Liver (tissue), 9 donors: ENCODE measurements around the gene CEACAM1. TPM values are rescaled to one million over a fixed set of nuclear protein-coding genes. Genes with fewer than 3 reads are reported as not detected.

ENCODE experiments used
- DNase-seq: peaks from one replicate; pipeline ENCODE4 v3.0.0-alpha.2; 2017; ENCODE audit warnings: low spot score
- H3K27ac ChIP-seq, 2 donors: one replicate each; pipeline ENCODE4 v1.7.0; 2013; ENCODE audit warnings: inconsistent platforms in 2 of 2, low read length in 2 of 2, control low read depth in 1 of 2, low read depth in 1 of 2, mild to moderate bottlenecking in 1 of 2
- H3K27me3 ChIP-seq, 4 donors: one replicate each; pipeline versions ENCODE4 v1.6.1 to v1.7.0; 2013; ENCODE audit warnings: low read length in 3 of 4, inconsistent platforms in 1 of 4, mild to moderate bottlenecking in 1 of 4, moderate library complexity in 1 of 4; ENCODE audit not compliant: control insufficient read depth in 4 of 4, insufficient read depth in 4 of 4
- H3K36me3 ChIP-seq, 4 donors: one replicate each; pipeline versions ENCODE4 v1.6.1 to v1.7.0; 2013; ENCODE audit warnings: low read length in 3 of 4, mild to moderate bottlenecking in 3 of 4, low read depth in 1 of 4, moderate library complexity in 1 of 4; ENCODE audit not compliant: control insufficient read depth in 4 of 4, insufficient read depth in 3 of 4
- H3K4me1 ChIP-seq, 4 donors: one replicate each; pipeline versions ENCODE4 v1.6.1 to v1.7.0; 2013; ENCODE audit warnings: low read length in 3 of 4, mild to moderate bottlenecking in 3 of 4, moderate library complexity in 1 of 4; ENCODE audit not compliant: control insufficient read depth in 4 of 4, insufficient read depth in 4 of 4
- H3K4me3 ChIP-seq, 3 donors: one replicate each; pipeline versions ENCODE4 v1.6.1 to v1.7.0; 2013; ENCODE audit warnings: low read length in 3 of 3, control low read depth in 1 of 3, low read depth in 1 of 3, mild to moderate bottlenecking in 1 of 3
- H3K9ac ChIP-seq, 2 donors: one replicate each; pipeline ENCODE4 v1.7.0; 2013; ENCODE audit warnings: low read length in 2 of 2, mild to moderate bottlenecking in 2 of 2, moderate library complexity in 2 of 2, control low read depth in 1 of 2, low read depth in 1 of 2
- H3K9me3 ChIP-seq, 4 donors: one replicate each; pipeline versions ENCODE4 v1.6.1 to v1.7.0; 2013; ENCODE audit warnings: low read length in 3 of 4; ENCODE audit not compliant: control insufficient read depth in 4 of 4
- CTCF ChIP-seq: fragments of 150-350 bp; IDR thresholded peaks from 2 replicates; pipeline ENCODE4 v1.5.1; 2017; ENCODE audit warnings: improper control_type of control experiment, low read depth, low read length; ENCODE audit not compliant: missing input control
- EGR1 ChIP-seq, 2 donors: IDR thresholded peaks; 2 replicates each; pipeline ENCODE4 v1.6.1; 2016 to 2018; ENCODE audit warnings: antibody characterized with exemption in 2 of 2, low read depth in 2 of 2
- GABPA ChIP-seq, 2 donors: IDR thresholded peaks in 1 of 2; conservative IDR thresholded peaks in 1 of 2; 2 replicates each; pipeline ENCODE4 v1.6.1; 2016; ENCODE audit warnings: antibody characterized with exemption in 2 of 2, mild to moderate bottlenecking in 1 of 2, moderate library complexity in 1 of 2
- HNF4A ChIP-seq, 2 donors: conservative IDR thresholded peaks; 2 replicates each; pipeline ENCODE4 v1.6.1; 2016; ENCODE audit warnings: antibody characterized with exemption in 2 of 2, mild to moderate bottlenecking in 2 of 2
- HNF4G ChIP-seq: IDR thresholded peaks from 2 replicates; pipeline ENCODE4 v1.6.1; 2016; ENCODE audit warnings: antibody characterized with exemption
- JUND ChIP-seq, 2 donors: IDR thresholded peaks; 2 replicates each; pipeline ENCODE4 v1.6.1; 2016; ENCODE audit warnings: antibody characterized with exemption in 2 of 2
- RAD21 ChIP-seq, 2 donors: IDR thresholded peaks; 2 replicates each; pipeline ENCODE4 v1.6.1; 2016; ENCODE audit warnings: antibody characterized with exemption in 2 of 2, mild to moderate bottlenecking in 2 of 2
- RXRA ChIP-seq, 2 donors: IDR thresholded peaks; 2 replicates each; pipeline ENCODE4 v1.6.1; 2017 to 2018; ENCODE audit warnings: antibody characterized with exemption in 2 of 2, mild to moderate bottlenecking in 1 of 2
- SP1 ChIP-seq: IDR thresholded peaks from 2 replicates; pipeline ENCODE4 v1.6.1; 2018; ENCODE audit warnings: antibody characterized with exemption, mild to moderate bottlenecking
- YY1 ChIP-seq: IDR thresholded peaks from 2 replicates; pipeline ENCODE4 v1.6.1; 2016; ENCODE audit warnings: antibody characterized with exemption, mild to moderate bottlenecking
- WGBS: extraction: QIAGEN DNeasy Blood & Tissue Kit; methylation state at CpG from one replicate; pipeline ENCODE4 v1.1.7; 2013; 5-methylcytosine and 5-hydroxymethylcytosine counted together
- polyA plus RNA-seq, 2 donors: library from polyadenylated mRNA; stranded (reverse) in 1 of 2; unstranded in 1 of 2; fragments of 200-250 nt in 1 of 2; fragments of >200 nt in 1 of 2; fragmentation: Nextera tagmentation in 1 of 2; extraction: Ambion mirVana in 1 of 2; gene quantifications; one replicate each; pipeline versions ENCODE4 v1.2.1 to v1.2.3, GENCODE V29; 2013 to 2015
- total RNA-seq, 2 donors: library from RNA; depleted of rRNA; stranded (reverse); fragments of >200 nt; gene quantifications; one replicate each; pipeline ENCODE4 v1.2.3, GENCODE V29; 2014
- TF ChIP-seq, protein P1 (sequence below): IDR thresholded peaks from 2 replicates; pipeline ENCODE4 v1.6.1; 2016; ENCODE audit warnings: antibody characterized with exemption
- TF ChIP-seq, protein P2 (sequence below): IDR thresholded peaks from 2 replicates; pipeline ENCODE4 v1.6.1; 2016; ENCODE audit warnings: antibody characterized with exemption, mild to moderate bottlenecking
- donor health status: healthy.
- donor health status: healthy.
- donor health status: healthy.
- donor health status: healthy.
- donor health status: healthy.

CEACAM1 gene
- total and polyA plus RNA-seq, 4 donors, result 8.3 to 36.7 (median 26.8) TPM

DNA sequence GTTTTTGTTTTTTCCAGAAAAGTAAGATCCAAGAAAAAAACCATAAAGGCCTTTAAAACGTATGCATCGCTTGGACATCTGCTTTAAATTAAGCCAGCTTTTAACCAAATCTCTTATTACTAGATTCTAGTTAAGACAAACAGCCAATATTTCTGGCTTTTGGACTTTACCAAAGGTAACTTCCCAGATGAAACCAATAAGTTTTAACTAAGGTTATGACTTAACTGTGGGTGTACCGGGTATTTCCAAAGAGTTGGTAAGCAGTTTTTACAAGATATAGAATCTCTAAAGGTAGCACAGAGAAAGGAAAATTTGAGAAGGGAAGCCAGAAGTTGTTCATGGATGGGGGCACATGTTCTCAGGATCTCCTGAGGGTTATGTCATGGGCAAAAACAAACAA, 34.0 kb downstream of the CEACAM1 start (continued):
- TF ChIP-seq CTCF (no peak), GABPA (IDR thresholded peaks at IDR 0.05 in 1 of 2, conservative IDR thresholded peaks at IDR 0.05 in 1 of 2) (no peak)

GRCh38 chr19:42488783-42489521, 39.3 kb downstream of the CEACAM1 start:
- peaks cover 1 to 5% (median 2%) of the 10 kb centered on the region in 4 donors for H3K4me1 ChIP-seq
- H3K27me3 ChIP-seq, result no peaks in the 10 kb centered on the region
- H3K9ac ChIP-seq, result no peak overlapping the region
- WGBS, result 83% methylated on average over 6 of the region's 6 CpGs
- H3K9me3 ChIP-seq, result no peaks in the 10 kb centered on the region
- H3K36me3 ChIP-seq, result no peaks in the 10 kb centered on the region
- H3K27ac ChIP-seq, result no peak overlapping the region
- no peak overlapping the region for H3K4me3 ChIP-seq
- no peak for TF ChIP-seq CTCF
- no peak for TF ChIP-seq RXRA (IDR thresholded peaks at IDR 0.05)
- TF ChIP-seq, protein P1, sequence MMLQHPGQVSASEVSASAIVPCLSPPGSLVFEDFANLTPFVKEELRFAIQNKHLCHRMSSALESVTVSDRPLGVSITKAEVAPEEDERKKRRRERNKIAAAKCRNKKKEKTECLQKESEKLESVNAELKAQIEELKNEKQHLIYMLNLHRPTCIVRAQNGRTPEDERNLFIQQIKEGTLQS, result no peak
- no peak for TF ChIP-seq SP1
- no peak for TF ChIP-seq RAD21 (IDR thresholded peaks at IDR 0.05)
- TF ChIP-seq, protein P2, sequence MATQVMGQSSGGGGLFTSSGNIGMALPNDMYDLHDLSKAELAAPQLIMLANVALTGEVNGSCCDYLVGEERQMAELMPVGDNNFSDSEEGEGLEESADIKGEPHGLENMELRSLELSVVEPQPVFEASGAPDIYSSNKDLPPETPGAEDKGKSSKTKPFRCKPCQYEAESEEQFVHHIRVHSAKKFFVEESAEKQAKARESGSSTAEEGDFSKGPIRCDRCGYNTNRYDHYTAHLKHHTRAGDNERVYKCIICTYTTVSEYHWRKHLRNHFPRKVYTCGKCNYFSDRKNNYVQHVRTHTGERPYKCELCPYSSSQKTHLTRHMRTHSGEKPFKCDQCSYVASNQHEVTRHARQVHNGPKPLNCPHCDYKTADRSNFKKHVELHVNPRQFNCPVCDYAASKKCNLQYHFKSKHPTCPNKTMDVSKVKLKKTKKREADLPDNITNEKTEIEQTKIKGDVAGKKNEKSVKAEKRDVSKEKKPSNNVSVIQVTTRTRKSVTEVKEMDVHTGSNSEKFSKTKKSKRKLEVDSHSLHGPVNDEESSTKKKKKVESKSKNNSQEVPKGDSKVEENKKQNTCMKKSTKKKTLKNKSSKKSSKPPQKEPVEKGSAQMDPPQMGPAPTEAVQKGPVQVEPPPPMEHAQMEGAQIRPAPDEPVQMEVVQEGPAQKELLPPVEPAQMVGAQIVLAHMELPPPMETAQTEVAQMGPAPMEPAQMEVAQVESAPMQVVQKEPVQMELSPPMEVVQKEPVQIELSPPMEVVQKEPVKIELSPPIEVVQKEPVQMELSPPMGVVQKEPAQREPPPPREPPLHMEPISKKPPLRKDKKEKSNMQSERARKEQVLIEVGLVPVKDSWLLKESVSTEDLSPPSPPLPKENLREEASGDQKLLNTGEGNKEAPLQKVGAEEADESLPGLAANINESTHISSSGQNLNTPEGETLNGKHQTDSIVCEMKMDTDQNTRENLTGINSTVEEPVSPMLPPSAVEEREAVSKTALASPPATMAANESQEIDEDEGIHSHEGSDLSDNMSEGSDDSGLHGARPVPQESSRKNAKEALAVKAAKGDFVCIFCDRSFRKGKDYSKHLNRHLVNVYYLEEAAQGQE, result no peak
- no peak for TF ChIP-seq HNF4G
- TF ChIP-seq JUND (IDR thresholded peaks at IDR 0.05), result no peak
- no peak for TF ChIP-seq YY1
- no peak for TF ChIP-seq EGR1 (IDR thresholded peaks at IDR 0.05; ENCODE audit: low read depth in 2 of 2)
- no peak for TF ChIP-seq HNF4A (conservative IDR thresholded peaks at IDR 0.05)
- DNase-seq, result no peak
